Prostate gland (tissue), 2 donors: ENCODE results near the gene TP53RK.

Source experiments
- POLR2A ChIP-seq: fragments of 450-650 bp; IDR thresholded peaks from one replicate; pipeline ENCODE4 v1.6.1; 2016; ENCODE audit warnings: antibody characterized with exemption, mild to moderate bottlenecking
- POLR2AphosphoS5 ChIP-seq: sonication (generic); formaldehyde crosslinking; IDR thresholded peaks from one replicate; pipeline ENCODE4 v1.6.1; 2017; ENCODE audit warnings: antibody characterized with exemption
- TF ChIP-seq, protein P1 (sequence below), 4 experiments: fragments of 200-600 bp in 2 of 4; fragments of 450-650 bp in 2 of 4; sonication (generic) in 2 of 4; IDR thresholded peaks; 1 replicate in 3 of 4; 2 replicates in 1 of 4; pipeline ENCODE4 v1.5.1; 2016 to 2019; ENCODE audit warnings: antibody characterized with exemption in 4 of 4, mild to moderate bottlenecking in 2 of 4, moderate library complexity in 2 of 4

DNA sequence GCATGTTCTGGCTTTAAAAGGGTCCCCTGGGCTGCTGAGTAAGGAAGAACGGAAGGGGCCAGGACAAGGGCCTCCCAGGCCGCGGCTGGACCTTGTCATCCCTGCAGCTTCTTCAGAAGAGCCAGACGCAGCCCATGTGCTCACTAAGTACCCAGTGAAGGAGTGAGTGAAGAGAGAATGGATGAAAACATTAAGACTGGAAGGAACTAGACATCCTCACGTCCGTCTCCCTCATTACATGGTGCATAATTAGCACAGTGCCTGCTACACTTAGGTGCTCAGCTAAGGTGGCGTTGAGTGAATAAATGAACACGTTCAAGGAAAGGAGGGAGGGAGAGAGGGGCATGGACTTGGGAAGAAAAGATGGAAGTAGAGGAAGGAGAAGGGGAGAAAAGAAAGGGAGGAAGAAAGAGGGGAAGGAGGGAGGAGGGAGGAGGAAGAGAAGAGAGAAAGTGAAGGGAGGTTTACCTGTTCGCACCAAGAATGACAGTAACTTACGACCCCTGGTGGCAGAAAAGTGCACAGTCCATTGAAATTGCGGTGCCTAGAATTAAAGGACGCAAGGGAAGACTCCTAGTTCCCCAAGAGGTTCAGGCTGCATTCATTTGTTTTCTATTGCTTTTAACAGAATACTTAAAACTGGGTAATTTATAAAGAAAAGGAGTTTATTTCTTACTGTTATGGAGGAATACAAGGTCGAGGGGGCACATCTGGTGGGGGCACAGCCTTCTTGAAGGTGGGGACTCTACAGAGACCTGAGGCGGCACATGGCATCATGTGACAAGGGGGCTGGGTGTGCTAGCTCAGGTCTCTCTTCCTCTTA lies 8.0 kb downstream of the TP53RK start:
- no peak for TF ChIP-seq POLR2A
- TF ChIP-seq, protein P1, sequence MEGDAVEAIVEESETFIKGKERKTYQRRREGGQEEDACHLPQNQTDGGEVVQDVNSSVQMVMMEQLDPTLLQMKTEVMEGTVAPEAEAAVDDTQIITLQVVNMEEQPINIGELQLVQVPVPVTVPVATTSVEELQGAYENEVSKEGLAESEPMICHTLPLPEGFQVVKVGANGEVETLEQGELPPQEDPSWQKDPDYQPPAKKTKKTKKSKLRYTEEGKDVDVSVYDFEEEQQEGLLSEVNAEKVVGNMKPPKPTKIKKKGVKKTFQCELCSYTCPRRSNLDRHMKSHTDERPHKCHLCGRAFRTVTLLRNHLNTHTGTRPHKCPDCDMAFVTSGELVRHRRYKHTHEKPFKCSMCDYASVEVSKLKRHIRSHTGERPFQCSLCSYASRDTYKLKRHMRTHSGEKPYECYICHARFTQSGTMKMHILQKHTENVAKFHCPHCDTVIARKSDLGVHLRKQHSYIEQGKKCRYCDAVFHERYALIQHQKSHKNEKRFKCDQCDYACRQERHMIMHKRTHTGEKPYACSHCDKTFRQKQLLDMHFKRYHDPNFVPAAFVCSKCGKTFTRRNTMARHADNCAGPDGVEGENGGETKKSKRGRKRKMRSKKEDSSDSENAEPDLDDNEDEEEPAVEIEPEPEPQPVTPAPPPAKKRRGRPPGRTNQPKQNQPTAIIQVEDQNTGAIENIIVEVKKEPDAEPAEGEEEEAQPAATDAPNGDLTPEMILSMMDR (IDR thresholded peaks at IDR 0.05): peak; percentile 82 to 91 (median 85)
- peak; percentile 46 for TF ChIP-seq POLR2AphosphoS5
